Mucosa of descending colon (tissue), 3 donors: Measurements from ENCODE around the gene TDP1. TPM values are rescaled to one million over a fixed set of nuclear protein-coding genes. Genes with fewer than 3 reads are reported as not detected.

Source experiments
- ATAC-seq: fragments of 200-7000 bp; cut with Tn5 transposase; one replicate; pipeline ENCODE4 v1.9.1; 2020; ENCODE audit warnings: mild to moderate bottlenecking, moderate library complexity
- DNase-seq, 3 donors: peaks; one replicate each; pipeline ENCODE4 v3.0.0-alpha.2; 2020
- H3K36me3 ChIP-seq: fragments of 200-600 bp; one replicate; pipeline ENCODE4 v1.8.0; 2021; ENCODE audit warnings: low read depth, mild to moderate bottlenecking
- H3K4me1 ChIP-seq: fragments of 200-600 bp; one replicate; pipeline ENCODE4 v1.8.0; 2021; ENCODE audit warnings: low read depth, mild to moderate bottlenecking
- H3K4me3 ChIP-seq: fragments of 200-600 bp; one replicate; pipeline ENCODE4 v1.8.0; 2021; ENCODE audit warnings: mild to moderate bottlenecking
- H3K9me3 ChIP-seq: fragments of 200-600 bp; one replicate; pipeline ENCODE4 v1.8.0; 2021; ENCODE audit warnings: mild to moderate bottlenecking
- intact Hi-C, 2 donors: fragments of 100-400 bp; cut with DNase I in 1 of 2; cut with micrococcal nuclease in 1 of 2; formaldehyde crosslinking; loops; one replicate each; pipeline versions ENCODE4 v1.11.0 to v1.11.1; 2022; cut with DNase I, micrococcal nuclease
- total RNA-seq, 3 donors: library from RNA; stranded (reverse); fragmentation: NEBNext Ultra II Directional in 2 of 3; extraction: Animal tissue kit (Norgen Biotek cat#: 25700) in 2 of 3; gene quantifications; one replicate each; pipeline versions ENCODE4 v1.2.1 to v1.2.4, GENCODE V29; 2021 to 2023
- TF ChIP-seq, protein P1 (sequence below): fragments of 200-600 bp; IDR thresholded peaks from one replicate; pipeline ENCODE4 v1.8.0; 2022; ENCODE audit warnings: antibody characterized with exemption, mild to moderate bottlenecking
- donor health status: DM: no; HTN: no; CAD: no; lungs with moderate emphysema.
- donor health status: DM: no; HTN: no; CAD: no.
- donor health status: DM: no; HTN: yes; CAD: no.

Gene TDP1
- total RNA-seq, 3 donors from 2014 or later, result 12.6 to 19.0 (median 14.2) TPM

DNA sequence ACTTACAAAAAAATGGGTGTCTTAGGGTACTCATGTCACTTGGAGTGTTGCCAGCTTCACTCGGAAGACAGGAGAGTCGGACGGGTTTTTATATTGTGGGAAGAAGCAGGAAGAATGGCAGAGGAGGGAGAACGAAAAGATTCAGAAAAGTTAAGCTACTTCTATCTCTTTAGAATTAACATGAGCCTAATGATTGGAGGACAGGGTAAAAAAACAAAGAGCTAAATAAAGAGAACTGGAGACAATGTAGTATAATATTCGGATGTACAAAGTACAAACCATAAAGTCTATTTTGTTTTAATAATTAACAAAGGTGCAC, 45.1 kb upstream of the TDP1 start:
- TF ChIP-seq, protein P1, sequence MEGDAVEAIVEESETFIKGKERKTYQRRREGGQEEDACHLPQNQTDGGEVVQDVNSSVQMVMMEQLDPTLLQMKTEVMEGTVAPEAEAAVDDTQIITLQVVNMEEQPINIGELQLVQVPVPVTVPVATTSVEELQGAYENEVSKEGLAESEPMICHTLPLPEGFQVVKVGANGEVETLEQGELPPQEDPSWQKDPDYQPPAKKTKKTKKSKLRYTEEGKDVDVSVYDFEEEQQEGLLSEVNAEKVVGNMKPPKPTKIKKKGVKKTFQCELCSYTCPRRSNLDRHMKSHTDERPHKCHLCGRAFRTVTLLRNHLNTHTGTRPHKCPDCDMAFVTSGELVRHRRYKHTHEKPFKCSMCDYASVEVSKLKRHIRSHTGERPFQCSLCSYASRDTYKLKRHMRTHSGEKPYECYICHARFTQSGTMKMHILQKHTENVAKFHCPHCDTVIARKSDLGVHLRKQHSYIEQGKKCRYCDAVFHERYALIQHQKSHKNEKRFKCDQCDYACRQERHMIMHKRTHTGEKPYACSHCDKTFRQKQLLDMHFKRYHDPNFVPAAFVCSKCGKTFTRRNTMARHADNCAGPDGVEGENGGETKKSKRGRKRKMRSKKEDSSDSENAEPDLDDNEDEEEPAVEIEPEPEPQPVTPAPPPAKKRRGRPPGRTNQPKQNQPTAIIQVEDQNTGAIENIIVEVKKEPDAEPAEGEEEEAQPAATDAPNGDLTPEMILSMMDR, result no peak
- peak; percentile 77 for ATAC-seq
- H3K36me3 ChIP-seq, result no peaks in the 10 kb centered on the region
- intact Hi-C loops, result loop anchor here (5.0 to 10.0 kb wide), 3 partner anchors 733 to 876 kb away; no protein-coding TSS in a partner anchor
- peak in 1 of 3 donors; percentile 30 for DNase-seq
- H3K9me3 ChIP-seq, result no peaks in the 10 kb centered on the region
- no peak overlapping the region for H3K4me3 ChIP-seq
- peaks cover 25% of the 10 kb centered on the region for H3K4me1 ChIP-seq

DNA sequence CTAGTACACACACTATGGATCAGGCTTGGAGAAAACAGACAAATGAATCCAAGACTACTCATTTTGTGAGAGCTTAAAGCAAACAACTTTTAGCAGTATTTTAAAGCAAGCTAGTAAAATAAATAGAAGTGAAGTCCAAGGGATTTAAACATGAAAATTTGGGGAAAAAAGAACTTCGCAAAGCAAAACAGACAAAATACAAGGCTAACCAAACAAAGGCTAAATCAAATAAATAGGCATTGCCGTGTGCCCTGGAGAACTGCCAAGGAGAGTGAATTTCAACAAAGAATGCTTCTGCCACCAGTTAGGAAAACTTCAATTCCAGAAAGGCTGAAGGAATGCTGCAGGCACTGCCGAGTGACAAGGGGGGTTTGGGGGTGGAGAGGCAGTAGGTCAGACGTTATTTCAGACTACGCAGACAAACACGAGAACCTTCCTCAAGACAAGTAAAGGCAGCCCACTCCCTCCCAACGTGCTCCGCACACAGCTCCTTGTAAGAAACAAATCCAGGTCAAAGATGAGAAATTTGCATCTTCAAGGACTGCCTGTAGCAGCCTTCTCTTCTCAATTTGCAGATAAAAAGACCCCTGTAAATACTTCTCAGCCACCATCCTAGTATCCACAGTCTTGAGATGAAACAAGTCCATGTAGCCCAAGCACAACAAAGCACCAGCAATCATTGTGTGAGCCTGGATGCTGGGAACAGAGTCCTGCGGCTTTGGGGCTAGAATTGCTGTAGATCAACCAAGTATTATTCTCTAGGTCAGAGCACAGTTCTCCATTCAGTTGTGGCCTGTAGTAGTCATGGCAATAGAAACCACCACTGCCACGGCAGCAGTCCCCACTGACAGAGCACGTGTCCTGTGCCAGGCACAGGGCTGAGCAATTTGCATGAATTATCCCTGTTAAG, 44.5 kb upstream of the TDP1 start:
- Histone ChIP-seq H3K4me3 (peak overlapping the region; percentile 4), H3K36me3 (no peaks in the 10 kb centered on the region), H3K4me1 (peaks cover 25% of the 10 kb centered on the region), H3K9me3 (no peaks in the 10 kb centered on the region)
- ATAC-seq, result peak; percentile 72
- TF ChIP-seq, protein P1, result no peak
- intact Hi-C loops, result loop anchor here (5.0 to 10.0 kb wide), 3 partner anchors 734 to 876 kb away; no protein-coding TSS in a partner anchor
- DNase-seq, result peak in 2 of 3 donors; percentile 47

DNA sequence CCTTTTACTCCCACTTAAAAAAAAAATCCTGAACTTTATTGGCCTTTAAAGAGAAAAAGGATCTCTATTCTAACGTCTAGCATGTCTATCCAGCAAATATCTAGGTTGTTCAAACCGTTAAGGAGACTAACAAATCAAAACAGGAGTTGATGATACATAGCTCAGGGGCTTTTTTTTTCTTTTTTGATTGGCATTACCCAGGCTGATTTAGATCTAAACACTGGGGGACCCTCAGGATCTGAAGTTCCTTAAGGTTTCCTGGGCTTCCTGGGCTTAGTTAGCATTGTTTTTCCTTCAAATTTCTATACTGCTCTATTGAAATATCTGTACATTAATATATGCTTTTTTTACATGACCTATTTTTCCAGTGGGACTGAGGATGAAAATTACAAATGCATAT, 43.5 kb upstream of the TDP1 start:
- intact Hi-C loops, result loop anchor here (5.0 to 10.0 kb wide), 3 partner anchors 735 to 877 kb away; no protein-coding TSS in a partner anchor
- no peak for ATAC-seq
- Histone ChIP-seq H3K9me3 (no peaks in the 10 kb centered on the region), H3K4me3 (no peak overlapping the region), H3K4me1 (peaks cover 25% of the 10 kb centered on the region), H3K36me3 (no peaks in the 10 kb centered on the region)
- no peak for DNase-seq
- TF ChIP-seq, protein P1, result no peak

DNA sequence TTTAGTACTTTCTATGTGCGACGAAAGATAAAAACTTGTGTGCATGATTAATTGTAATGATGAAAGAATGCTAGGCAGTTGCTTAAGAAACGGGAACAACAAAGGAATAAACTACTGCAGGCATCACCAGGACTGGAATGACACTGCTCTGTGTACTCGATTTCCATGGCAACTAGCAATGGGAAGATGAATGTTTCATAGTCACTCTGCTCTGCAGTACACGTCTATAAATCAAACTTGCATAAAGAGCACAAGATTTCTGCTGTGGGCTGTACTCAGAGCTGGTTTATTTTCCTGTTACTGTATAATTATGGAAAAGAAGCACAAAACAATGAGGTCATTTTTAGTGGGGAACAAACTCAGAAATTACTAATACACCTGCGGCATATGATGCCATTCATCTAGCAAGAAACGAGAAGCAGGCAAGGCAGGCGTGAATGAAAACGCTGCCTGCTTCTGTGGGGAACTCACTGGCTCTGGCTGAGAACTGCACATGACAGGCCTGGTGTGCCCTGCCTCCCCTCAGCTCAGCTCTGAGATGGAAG, 43.0 kb upstream of the TDP1 start:
- Histone ChIP-seq H3K36me3 (no peaks in the 10 kb centered on the region), H3K4me3 (no peak overlapping the region), H3K4me1 (peaks cover 25% of the 10 kb centered on the region), H3K9me3 (no peaks in the 10 kb centered on the region)
- TF ChIP-seq, protein P1, result no peak
- ATAC-seq (peak; percentile 74), DNase-seq (peak in 1 of 3 donors; percentile 11)
- intact Hi-C loops, result loop anchor here (5.0 to 10.0 kb wide), 3 partner anchors 735 to 878 kb away; no protein-coding TSS in a partner anchor

DNA sequence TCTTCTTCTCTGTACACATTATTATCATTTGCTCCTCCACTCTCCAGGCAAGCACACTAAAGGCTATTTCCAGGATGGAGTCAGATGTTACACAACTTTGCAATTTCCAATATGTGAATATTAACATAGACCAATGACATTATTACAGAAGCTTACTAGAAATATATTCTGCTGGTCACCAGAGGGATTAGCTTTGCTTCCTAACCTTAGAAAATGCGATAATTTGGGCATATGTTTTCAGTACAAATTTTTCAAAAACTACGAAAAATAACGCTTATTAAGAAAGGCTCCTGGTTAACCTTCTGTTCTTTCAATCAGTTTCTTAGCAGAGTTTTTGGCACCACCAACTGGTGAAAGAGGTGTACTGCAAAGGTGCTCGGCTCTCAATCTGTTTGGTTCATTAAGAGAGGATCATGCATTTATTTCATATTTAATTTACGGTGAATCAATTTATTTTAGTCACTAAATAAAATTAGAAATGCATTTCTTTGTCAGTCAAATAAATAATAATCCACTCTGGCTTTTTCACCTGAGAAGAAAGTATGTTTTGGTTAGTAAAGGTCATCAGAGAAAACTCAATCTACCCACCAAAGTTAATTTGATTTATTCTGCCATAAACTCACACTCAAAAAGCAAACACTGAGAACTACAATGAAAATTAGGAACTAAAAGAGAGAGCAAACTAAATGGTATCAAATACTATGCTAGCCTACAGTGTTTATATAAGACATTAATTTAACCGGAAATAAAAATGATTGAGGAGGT, 40.4 kb upstream of the TDP1 start:
- ATAC-seq (peak; percentile 39), DNase-seq (peak in 2 of 3 donors; percentile 40 to 81)
- peaks cover 25% of the 10 kb centered on the region for H3K4me1 ChIP-seq
- H3K9me3 ChIP-seq, result no peaks in the 10 kb centered on the region
- no peaks in the 10 kb centered on the region for H3K36me3 ChIP-seq
- TF ChIP-seq, protein P1, result peak; percentile 89
- no peak overlapping the region for H3K4me3 ChIP-seq
- intact Hi-C loops, result loop anchor here in 1 of 2 donors (10.0 kb wide), 1 partner anchor 880 kb away; no protein-coding TSS in a partner anchor
